A204.1 (cell line): ENCODE data around the gene CNOT6.

Experiments
- FAIRE-seq: peaks from 2 replicates; lab custom pipeline; 2012; peaks lifted over from hg19 to GRCh38; lab: Jason Lieb, UNC

The CNOT6 gene

GRCh38 chr5:180583738-180584137 lies 89.6 kb downstream of the CNOT6 start:
- no peak for FAIRE-seq

- FAIRE-seq: no peak
Observed at GRCh38 chr5:180586204-180586603, 92.0 kb downstream of the CNOT6 start.

GRCh38 chr5:180586870-180587269 lies 92.7 kb downstream of the CNOT6 start:
- no peak for FAIRE-seq

GRCh38 chr5:180589771-180590542 lies 95.8 kb downstream of the CNOT6 start:
- no peak for FAIRE-seq

- FAIRE-seq: no peak
Observed at GRCh38 chr5:180590543-180591310, 96.5 kb downstream of the CNOT6 start.

GRCh38 chr5:180591311-180591887 lies 97.2 kb downstream of the CNOT6 start, which contains the start of gene SCGB3A1:
SCGB3A1 (minus strand) TSS chr5:180591499; CDS start chr5:180591462, 37 bp downstream.
- no peak for FAIRE-seq

GRCh38 chr5:180592176-180592575 lies 98.0 kb downstream of the CNOT6 start:
- FAIRE-seq: no peak

- FAIRE-seq: no peak
Observed at GRCh38 chr5:180593446-180594206, 99.4 kb downstream of the CNOT6 start.

GRCh38 chr5:180594311-180595045 lies 100.3 kb downstream of the CNOT6 start:
- FAIRE-seq: no peak

- FAIRE-seq: no peak
Observed at GRCh38 chr5:180595046-180595379, 100.8 kb downstream of the CNOT6 start.

GRCh38 chr5:180595381-180596114 lies 101.4 kb downstream of the CNOT6 start:
- no peak for FAIRE-seq

GRCh38 chr5:180596115-180596667 lies 102.0 kb downstream of the CNOT6 start:
- FAIRE-seq: no peak

- FAIRE-seq: no peak
Observed at GRCh38 chr5:180596668-180597231, 102.6 kb downstream of the CNOT6 start.

- FAIRE-seq: no peak
Observed at GRCh38 chr5:180598316-180598701, 104.1 kb downstream of the CNOT6 start.

- FAIRE-seq: no peak
Observed at GRCh38 chr5:180598797-180599589, 104.8 kb downstream of the CNOT6 start.

- no peak for FAIRE-seq
Observed at GRCh38 chr5:180599590-180599914, 105.4 kb downstream of the CNOT6 start.

- no peak for FAIRE-seq
Observed at GRCh38 chr5:180599981-180600553, 105.9 kb downstream of the CNOT6 start.

- FAIRE-seq: no peak
Observed at GRCh38 chr5:180600554-180601041, 106.4 kb downstream of the CNOT6 start.
